Activated CD4-positive, alpha-beta T cell treated with anti-CD3 and anti-CD28 coated beads for 36 hours (primary cell): ENCODE measurements around the gene NAV2. TPM values are rescaled to one million over a fixed set of nuclear protein-coding genes. Genes with fewer than 3 reads are reported as not detected.

Source experiments
- ATAC-seq: fragments of 200-7000 bp; cut with Tn5 transposase; one replicate; pipeline ENCODE4 v1.10.0; 2021; ENCODE audit warnings: mild to moderate bottlenecking, moderate library complexity
- CTCF ChIA-PET: fragments of 350-600 bp; sonication (Branson Sonifier 250); formaldehyde crosslinking; loops from one replicate; lab custom pipeline; 2021; ENCODE audit warnings: antibody characterized with exemption; lab: Charles Lee
- POLR2A ChIA-PET: fragments of 350-600 bp; sonication (Branson Sonifier 250); formaldehyde crosslinking; loops from one replicate; lab custom pipeline; 2021; ENCODE audit warnings: antibody characterized with exemption, inconsistent platforms; lab: Charles Lee
- DNase-seq: peaks from one replicate; pipeline ENCODE4 v3.0.0-alpha.2; 2020
- H3K27ac Mint-ChIP-seq: one replicate; pipeline ENCODE4 v1.8.0; 2021; ENCODE audit warnings: mixed read lengths
- H3K27me3 Mint-ChIP-seq: one replicate; pipeline ENCODE4 v1.8.0; 2021; ENCODE audit warnings: mixed read lengths
- H3K36me3 Mint-ChIP-seq: one replicate; pipeline ENCODE4 v1.8.0; 2021; ENCODE audit warnings: low read depth, mixed read lengths
- H3K4me1 Mint-ChIP-seq: one replicate; pipeline ENCODE4 v1.8.0; 2021; ENCODE audit warnings: mixed read lengths
- H3K4me3 Mint-ChIP-seq: one replicate; pipeline ENCODE4 v1.8.0; 2021; ENCODE audit warnings: mild to moderate bottlenecking, moderate library complexity, mixed read lengths
- H3K9me3 Mint-ChIP-seq: one replicate; pipeline ENCODE4 v1.8.0; 2021; ENCODE audit warnings: low read depth, mixed read lengths
- intact Hi-C, 2 experiments: fragments of 100-400 bp; cut with DNase I in 1 of 2; cut with micrococcal nuclease in 1 of 2; formaldehyde crosslinking; loops; one replicate each; pipeline versions ENCODE4 v1.14.2 to v1.15.1; 2022 to 2024; cut with DNase I, micrococcal nuclease
- total RNA-seq, 2 experiments: library from RNA; stranded (reverse); gene quantifications; one replicate each; pipeline ENCODE4 v1.2.3, GENCODE V29; 2021

NAV2 gene
- total RNA-seq, 2 experiments from 2014 or later: 0.54 to 0.55 TPM

GRCh38 chr11:19844806-19845205 lies 132.2 kb downstream of the NAV2 start:
- intact Hi-C loops: no loop called here
- H3K9me3 Mint-ChIP-seq: no peaks in the 10 kb centered on the region
- peaks cover 9% of the 10 kb centered on the region for H3K27me3 Mint-ChIP-seq
- POLR2A ChIA-PET: no interaction called here
- DNase-seq (no peak), ATAC-seq (no peak)
- H3K27ac Mint-ChIP-seq: no peak overlapping the region
- CTCF ChIA-PET: interaction anchor here (1.0 kb wide), 1 partner anchor 10 kb away, joined by 3 read pairs; no protein-coding TSS in a partner anchor
- no peak overlapping the region for H3K4me3 Mint-ChIP-seq
- no peaks in the 10 kb centered on the region for H3K4me1 Mint-ChIP-seq
- H3K36me3 Mint-ChIP-seq: no peaks in the 10 kb centered on the region

- ATAC-seq: no peak
- Mint-ChIP-seq H3K4me3 (no peak overlapping the region), H3K9me3 (no peaks in the 10 kb centered on the region), H3K27ac (no peak overlapping the region), H3K36me3 (no peaks in the 10 kb centered on the region), H3K4me1 (no peaks in the 10 kb centered on the region), H3K27me3 (peaks cover 9% of the 10 kb centered on the region)
- CTCF ChIA-PET: interaction anchor here (1.0 kb wide), 1 partner anchor 9 kb away, joined by 3 read pairs; no protein-coding TSS in a partner anchor
- POLR2A ChIA-PET: no interaction called here
- no peak for DNase-seq
- intact Hi-C loops: no loop called here
These were observed 133.0 kb downstream of the NAV2 start for GRCh38 chr11:19845626-19846025.

- DNase-seq: no peak
- Mint-ChIP-seq H3K4me3 (no peak overlapping the region), H3K27me3 (peaks cover 9% of the 10 kb centered on the region), H3K4me1 (no peaks in the 10 kb centered on the region), H3K36me3 (no peaks in the 10 kb centered on the region), H3K27ac (no peak overlapping the region), H3K9me3 (peaks cover 2% of the 10 kb centered on the region)
- ChIA-PET POLR2A (no interaction called here), CTCF (interaction anchor here (1.2 kb wide), 1 partner anchor 281 kb away, joined by 3 read pairs; no protein-coding TSS in a partner anchor)
- no peak for ATAC-seq
- intact Hi-C loops: no loop called here
These were observed 134.1 kb downstream of the NAV2 start for GRCh38 chr11:19846654-19847305.

GRCh38 chr11:19848219-19848618 lies 135.6 kb downstream of the NAV2 start:
- intact Hi-C loops: no loop called here
- Mint-ChIP-seq H3K36me3 (no peaks in the 10 kb centered on the region), H3K9me3 (peaks cover 2% of the 10 kb centered on the region), H3K27ac (no peak overlapping the region), H3K27me3 (peaks cover 6% of the 10 kb centered on the region), H3K4me3 (no peak overlapping the region), H3K4me1 (no peaks in the 10 kb centered on the region)
- ChIA-PET POLR2A (no interaction called here), CTCF (interaction anchor here (0.8 to 1.1 kb wide), 2 partner anchors 16 to 60 kb away, joined by 3 read pairs; no protein-coding TSS in a partner anchor)
- DNase-seq: no peak
- no peak for ATAC-seq

GRCh38 chr11:19849107-19849789 lies 136.6 kb downstream of the NAV2 start:
- peaks cover 10% of the 10 kb centered on the region for H3K27me3 Mint-ChIP-seq
- DNase-seq (no peak), ATAC-seq (no peak)
- no peaks in the 10 kb centered on the region for H3K4me1 Mint-ChIP-seq
- H3K36me3 Mint-ChIP-seq: no peaks in the 10 kb centered on the region
- CTCF ChIA-PET: interaction anchor here (0.6 to 0.7 kb wide), 2 partner anchors 19 to 51 kb away, joined by 3 to 4 read pairs; no protein-coding TSS in a partner anchor
- H3K27ac Mint-ChIP-seq: no peak overlapping the region
- H3K4me3 Mint-ChIP-seq: no peak overlapping the region
- peaks cover 2% of the 10 kb centered on the region for H3K9me3 Mint-ChIP-seq
- intact Hi-C loops: no loop called here
- POLR2A ChIA-PET: no interaction called here

GRCh38 chr11:19849947-19850593 lies 137.4 kb downstream of the NAV2 start:
- no peak for DNase-seq
- intact Hi-C loops: no loop called here
- ChIA-PET CTCF (interaction anchor here (0.6 kb wide), 1 partner anchor 52 kb away, joined by 3 read pairs; no protein-coding TSS in a partner anchor), POLR2A (no interaction called here)
- no peak for ATAC-seq
- no peaks in the 10 kb centered on the region for H3K4me1 Mint-ChIP-seq
- H3K4me3 Mint-ChIP-seq: no peak overlapping the region
- H3K9me3 Mint-ChIP-seq: peaks cover 2% of the 10 kb centered on the region
- no peaks in the 10 kb centered on the region for H3K36me3 Mint-ChIP-seq
- no peak overlapping the region for H3K27ac Mint-ChIP-seq
- H3K27me3 Mint-ChIP-seq: peaks cover 10% of the 10 kb centered on the region

GRCh38 chr11:19852288-19852687 lies 139.7 kb downstream of the NAV2 start:
- DNase-seq (no peak), ATAC-seq (no peak)
- H3K27ac Mint-ChIP-seq: no peak overlapping the region
- H3K27me3 Mint-ChIP-seq: peaks cover 11% of the 10 kb centered on the region
- intact Hi-C loops: no loop called here
- CTCF ChIA-PET: no interaction called here
- H3K9me3 Mint-ChIP-seq: peaks cover 2% of the 10 kb centered on the region
- no peak overlapping the region for H3K4me3 Mint-ChIP-seq
- no peaks in the 10 kb centered on the region for H3K4me1 Mint-ChIP-seq
- POLR2A ChIA-PET: no interaction called here
- H3K36me3 Mint-ChIP-seq: no peaks in the 10 kb centered on the region

- Mint-ChIP-seq H3K4me1 (no peaks in the 10 kb centered on the region), H3K9me3 (peaks cover 2% of the 10 kb centered on the region), H3K36me3 (no peaks in the 10 kb centered on the region), H3K27ac (no peak overlapping the region), H3K4me3 (no peak overlapping the region), H3K27me3 (peaks cover 11% of the 10 kb centered on the region)
- ChIA-PET POLR2A (no interaction called here), CTCF (no interaction called here)
- DNase-seq (no peak), ATAC-seq (no peak)
- intact Hi-C loops: no loop called here
These were observed 140.4 kb downstream of the NAV2 start for GRCh38 chr11:19853016-19853415.

GRCh38 chr11:19853920-19854319 lies 141.3 kb downstream of the NAV2 start:
- ATAC-seq: no peak
- H3K27me3 Mint-ChIP-seq: peaks cover 11% of the 10 kb centered on the region
- no peak overlapping the region for H3K4me3 Mint-ChIP-seq
- intact Hi-C loops: no loop called here
- H3K27ac Mint-ChIP-seq: no peak overlapping the region
- no peak for DNase-seq
- H3K36me3 Mint-ChIP-seq: no peaks in the 10 kb centered on the region
- H3K9me3 Mint-ChIP-seq: peaks cover 2% of the 10 kb centered on the region
- ChIA-PET POLR2A (no interaction called here), CTCF (no interaction called here)
- no peaks in the 10 kb centered on the region for H3K4me1 Mint-ChIP-seq

- Mint-ChIP-seq H3K36me3 (no peaks in the 10 kb centered on the region), H3K9me3 (no peaks in the 10 kb centered on the region), H3K27me3 (no peaks in the 10 kb centered on the region), H3K27ac (no peak overlapping the region), H3K4me1 (no peaks in the 10 kb centered on the region), H3K4me3 (no peak overlapping the region)
- ChIA-PET CTCF (interaction anchor here (0.7 kb wide), 1 partner anchor 267 kb away, joined by 3 read pairs; no protein-coding TSS in a partner anchor), POLR2A (no interaction called here)
- DNase-seq (no peak), ATAC-seq (no peak)
- intact Hi-C loops: no loop called here
These were observed 148.5 kb downstream of the NAV2 start for GRCh38 chr11:19861171-19861570.

GRCh38 chr11:19862091-19862490 lies 149.5 kb downstream of the NAV2 start:
- ATAC-seq (no peak), DNase-seq (no peak)
- Mint-ChIP-seq H3K4me1 (no peaks in the 10 kb centered on the region), H3K4me3 (no peak overlapping the region), H3K36me3 (no peaks in the 10 kb centered on the region), H3K9me3 (no peaks in the 10 kb centered on the region), H3K27me3 (no peaks in the 10 kb centered on the region), H3K27ac (no peak overlapping the region)
- POLR2A ChIA-PET: interaction anchor here (0.7 kb wide), 1 partner anchor 367 kb away, joined by 3 read pairs; no protein-coding TSS in a partner anchor
- intact Hi-C loops: no loop called here
- CTCF ChIA-PET: interaction anchor here (1.0 kb wide), 1 partner anchor 16 kb away, joined by 3 read pairs; no protein-coding TSS in a partner anchor
